ENCODE data around the gene NOX5. TPM values are rescaled to one million over a fixed set of nuclear protein-coding genes. Genes with fewer than 3 reads are reported as not detected.

Gene NOX5
- total RNA-seq, 1 donor from 2014 or later, result 0.55 TPM

DNA sequence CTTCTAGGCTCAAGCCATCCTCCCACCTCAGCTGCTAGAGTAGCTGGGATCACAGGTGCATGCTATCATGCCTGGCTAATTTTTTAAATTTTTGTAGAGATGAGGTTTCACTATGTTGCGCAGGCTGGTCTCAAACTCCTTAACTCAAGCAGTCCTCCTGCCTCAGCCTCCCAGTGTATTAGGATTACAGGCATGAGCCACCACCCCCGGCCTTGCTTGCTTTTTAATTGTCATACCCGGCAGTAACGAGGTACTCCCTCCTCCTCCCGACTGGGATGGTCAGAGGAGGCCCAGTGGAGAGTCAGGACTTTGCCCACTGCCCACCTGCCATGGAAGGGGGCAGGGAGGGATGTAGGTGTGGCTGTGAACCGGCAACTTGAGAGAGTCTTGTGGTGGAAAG lies 4.5 kb downstream of the NOX5 start:
- DNase-seq (ENCODE audit: low read depth), result no peak

DNA sequence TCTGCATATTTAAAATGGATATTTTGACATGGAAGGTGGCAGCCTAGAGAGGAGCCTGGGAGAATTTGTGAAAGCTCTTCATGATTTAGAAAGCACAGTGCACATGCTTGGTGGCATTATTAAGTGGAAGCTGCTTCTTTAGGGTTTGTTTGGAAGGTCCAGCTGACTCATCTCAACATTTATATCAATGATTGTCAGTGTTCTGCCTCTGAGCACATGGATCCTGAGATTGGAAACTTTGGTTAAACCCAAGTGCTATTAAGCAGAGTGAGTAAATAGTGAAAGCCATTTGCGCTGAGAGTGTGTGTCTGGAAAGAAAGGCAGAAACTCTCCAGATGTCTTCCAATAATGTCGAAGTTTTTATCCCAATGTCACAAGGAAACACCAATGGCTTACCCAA lies 7.4 kb downstream of the NOX5 start:
- peak; percentile 58 for DNase-seq (ENCODE audit: low read depth)

DNA sequence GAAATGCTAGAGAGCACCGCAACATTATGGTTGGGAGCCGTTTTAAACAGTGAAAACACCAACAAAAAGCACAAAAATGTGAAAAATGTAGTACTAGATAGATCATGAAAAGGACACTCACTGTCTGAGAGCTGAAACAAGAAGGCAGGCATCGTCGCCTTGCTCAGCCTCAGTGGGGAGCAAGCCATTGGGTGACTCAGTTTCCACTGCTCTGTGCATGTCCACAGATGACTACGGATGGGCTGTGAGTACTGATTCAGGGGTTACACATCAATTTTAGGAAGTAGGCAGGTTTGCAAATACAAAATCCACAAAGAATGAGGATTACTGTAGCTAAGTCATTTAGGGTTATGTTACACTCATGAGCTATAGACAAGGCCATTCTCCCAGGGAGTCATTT lies 10.8 kb downstream of the NOX5 start:
- DNase-seq (ENCODE audit: low read depth), result no peak

DNA sequence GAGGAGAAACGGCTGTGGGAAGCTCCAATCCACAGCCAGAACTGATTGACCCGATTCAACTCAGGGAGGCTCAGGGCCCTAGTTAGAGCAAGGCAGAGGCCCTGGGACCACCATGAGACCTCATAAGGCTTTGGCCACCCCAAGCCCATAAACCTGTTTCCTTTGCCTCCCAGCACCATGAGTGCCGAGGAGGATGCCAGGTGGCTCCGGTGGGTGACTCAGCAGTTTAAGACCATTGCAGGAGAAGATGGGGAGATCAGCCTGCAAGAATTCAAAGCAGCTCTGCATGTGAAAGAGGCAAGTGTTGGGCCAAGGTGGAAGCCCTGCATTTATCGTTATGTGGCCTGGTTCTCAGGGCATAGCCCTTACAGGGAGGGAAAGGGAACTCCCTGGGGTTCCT lies 11.9 kb downstream of the NOX5 start:
- DNase-seq (ENCODE audit: low read depth), result no peak

DNA sequence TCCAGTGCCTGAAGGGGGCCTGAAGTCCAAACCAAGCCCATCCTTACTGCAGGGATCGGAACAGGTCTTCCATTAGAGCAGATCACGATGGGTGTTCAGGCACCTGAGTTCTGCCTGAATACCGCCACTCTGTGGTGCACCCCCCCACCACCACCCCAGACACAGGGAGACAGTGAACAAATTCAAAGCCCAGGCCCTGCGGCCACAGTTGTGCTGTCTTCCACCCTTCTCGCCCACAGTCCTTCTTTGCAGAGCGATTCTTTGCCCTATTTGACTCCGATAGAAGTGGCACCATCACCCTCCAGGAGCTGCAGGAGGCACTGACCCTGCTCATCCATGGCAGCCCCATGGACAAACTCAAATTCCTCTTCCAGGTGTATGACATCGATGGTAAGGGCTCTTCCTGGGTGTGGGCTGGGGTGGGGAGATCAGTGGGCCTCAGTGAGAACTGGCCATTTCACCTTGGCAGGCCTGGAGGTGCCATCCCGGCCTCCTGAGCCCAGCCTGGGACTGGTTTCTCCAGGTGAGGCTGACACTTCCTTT lies 13.6 kb downstream of the NOX5 start:
- DNase-seq (ENCODE audit: low read depth), result no peak

DNA sequence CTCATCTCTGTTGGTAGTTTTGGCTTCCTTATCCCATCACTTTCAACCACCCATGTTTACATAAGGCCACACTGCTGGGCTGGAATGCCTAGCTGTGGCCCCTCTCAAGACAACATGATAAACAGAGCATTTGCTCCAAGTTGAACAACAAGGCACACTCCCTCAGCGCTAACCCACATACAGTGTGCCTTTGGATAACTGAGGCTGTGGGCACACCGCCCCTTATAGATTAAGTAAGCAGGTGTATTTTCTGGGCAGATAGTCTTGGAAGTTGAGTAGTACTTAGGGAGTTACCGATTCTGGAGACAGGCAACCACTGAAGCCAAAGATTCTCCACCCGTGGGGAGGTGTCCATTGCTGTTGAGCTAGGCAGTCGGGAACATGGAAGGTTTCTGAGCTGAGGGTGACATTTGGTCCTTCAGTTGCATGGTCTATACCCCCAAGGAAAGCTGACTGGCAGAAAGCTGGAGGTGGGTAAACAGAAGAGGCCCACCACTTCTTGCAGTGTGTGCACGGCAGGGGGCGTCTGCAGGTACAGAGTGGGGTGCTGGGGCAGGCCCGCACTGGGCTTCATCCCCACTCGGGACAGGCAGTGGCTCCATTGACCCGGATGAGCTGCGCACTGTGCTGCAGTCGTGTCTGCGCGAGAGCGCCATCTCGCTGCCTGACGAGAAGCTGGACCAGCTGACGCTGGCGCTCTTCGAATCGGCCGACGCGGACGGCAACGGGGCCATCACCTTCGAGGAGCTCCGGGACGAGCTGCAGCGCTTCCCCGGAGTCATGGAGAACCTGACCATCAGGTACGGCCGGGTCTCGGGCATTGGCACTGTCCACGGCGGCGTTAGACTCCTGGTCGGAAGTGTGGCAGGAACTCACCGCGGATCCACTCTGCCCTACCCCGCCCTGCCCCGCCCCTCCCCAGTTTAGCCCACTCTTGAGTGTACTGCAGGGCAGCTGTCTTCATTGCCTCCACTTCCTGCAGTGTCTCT lies 16.8 kb downstream of the NOX5 start:
- DNase-seq (ENCODE audit: low read depth), result peak; percentile 41

DNA sequence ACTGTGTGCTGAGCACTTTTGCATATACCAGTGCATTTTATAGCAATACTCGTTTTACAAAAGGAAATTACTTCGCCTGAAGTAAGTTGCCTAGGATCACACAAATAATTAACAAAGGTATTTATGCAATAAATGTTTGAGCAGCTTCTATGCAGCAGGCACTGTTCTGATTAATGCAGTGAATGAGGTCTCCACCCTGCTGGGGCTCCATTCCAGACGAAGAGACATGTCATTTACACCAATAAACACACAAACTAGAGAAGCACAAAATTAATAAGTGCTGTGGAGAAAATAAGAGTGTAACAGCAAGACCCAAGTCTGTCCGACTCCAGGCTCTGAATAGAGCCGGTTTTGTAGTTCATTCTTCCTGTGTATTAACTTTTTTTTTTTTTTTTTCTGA lies 17.5 kb downstream of the NOX5 start:
- DNase-seq (ENCODE audit: low read depth), result peak; percentile 74

DNA sequence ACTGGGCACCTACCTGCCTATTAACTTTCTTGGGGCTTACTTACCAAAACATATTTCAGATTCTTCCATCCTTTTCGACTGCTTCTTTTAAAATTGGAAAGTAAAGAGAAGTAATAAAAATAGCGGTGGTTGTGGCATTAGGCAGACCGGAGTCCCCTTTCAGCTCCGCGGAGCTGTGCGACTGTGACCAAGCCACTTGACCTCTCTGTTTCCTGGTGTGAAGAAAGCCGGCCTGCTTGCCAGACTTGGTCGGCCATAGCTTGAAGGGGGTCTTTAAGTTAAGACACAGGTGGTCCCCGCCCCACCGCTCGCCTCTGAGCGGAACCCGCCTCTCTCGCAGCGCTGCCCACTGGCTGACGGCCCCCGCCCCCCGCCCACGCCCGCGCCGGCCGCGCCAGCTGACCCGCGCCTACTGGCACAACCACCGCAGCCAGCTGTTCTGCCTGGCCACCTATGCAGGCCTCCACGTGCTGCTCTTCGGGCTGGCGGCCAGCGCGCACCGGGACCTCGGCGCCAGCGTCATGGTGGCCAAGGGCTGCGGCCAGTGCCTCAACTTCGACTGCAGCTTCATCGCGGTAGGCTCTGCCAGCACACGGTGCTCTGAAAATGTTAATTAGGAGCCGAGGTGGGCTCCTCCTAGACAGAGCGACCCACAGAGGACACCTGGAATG lies 18.3 kb downstream of the NOX5 start:
- DNase-seq (ENCODE audit: low read depth), result no peak

DNA sequence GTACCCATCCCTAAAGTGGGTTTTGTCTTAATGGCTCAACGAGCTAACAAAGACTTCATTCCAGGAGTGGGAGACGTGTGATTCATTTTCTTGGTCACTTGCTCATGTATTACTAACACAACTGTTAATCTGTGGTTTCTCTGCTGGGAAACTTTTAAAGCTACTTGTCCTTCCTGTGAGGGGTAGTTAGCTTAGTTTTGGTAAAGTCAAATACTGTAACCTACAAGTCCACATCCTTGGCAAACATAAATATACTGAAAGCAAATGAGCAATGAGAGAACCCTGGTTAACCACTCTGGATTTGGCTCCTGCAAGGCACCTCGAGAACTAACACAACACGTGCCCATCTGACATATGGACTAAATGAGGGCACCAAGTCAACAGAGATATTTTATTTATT lies 19.9 kb downstream of the NOX5 start:
- DNase-seq (ENCODE audit: low read depth), result peak; percentile 97

DNA sequence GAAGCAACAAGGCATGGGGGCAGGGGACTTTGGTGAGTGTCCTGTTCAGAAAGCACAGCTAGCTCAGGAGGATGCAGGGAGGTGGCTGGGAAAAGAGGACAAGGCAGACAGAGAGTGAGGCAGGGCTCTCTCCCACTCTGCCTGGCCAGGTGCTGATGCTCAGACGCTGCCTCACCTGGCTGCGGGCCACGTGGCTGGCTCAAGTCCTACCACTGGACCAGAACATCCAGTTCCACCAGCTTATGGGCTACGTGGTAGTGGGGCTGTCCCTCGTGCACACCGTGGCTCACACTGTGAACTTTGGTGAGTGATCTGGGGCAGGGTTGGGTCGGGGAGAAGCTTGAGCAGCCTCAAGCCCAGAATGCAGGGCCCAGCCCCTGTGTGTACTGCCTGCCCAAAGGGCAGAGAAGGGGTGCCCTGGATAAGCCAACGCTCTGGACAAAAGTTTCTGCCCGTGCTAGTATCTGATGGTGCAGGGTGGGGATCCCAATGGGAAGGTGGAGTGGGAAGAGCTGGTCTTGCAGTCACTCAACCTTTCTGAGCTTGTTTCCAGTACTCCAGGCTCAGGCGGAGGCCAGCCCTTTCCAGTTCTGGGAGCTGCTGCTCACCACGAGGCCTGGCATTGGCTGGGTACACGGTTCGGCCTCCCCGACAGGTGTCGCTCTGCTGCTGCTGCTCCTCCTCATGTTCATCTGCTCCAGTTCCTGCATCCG lies 20.9 kb downstream of the NOX5 start:
- DNase-seq (ENCODE audit: low read depth), result peak; percentile 22

DNA sequence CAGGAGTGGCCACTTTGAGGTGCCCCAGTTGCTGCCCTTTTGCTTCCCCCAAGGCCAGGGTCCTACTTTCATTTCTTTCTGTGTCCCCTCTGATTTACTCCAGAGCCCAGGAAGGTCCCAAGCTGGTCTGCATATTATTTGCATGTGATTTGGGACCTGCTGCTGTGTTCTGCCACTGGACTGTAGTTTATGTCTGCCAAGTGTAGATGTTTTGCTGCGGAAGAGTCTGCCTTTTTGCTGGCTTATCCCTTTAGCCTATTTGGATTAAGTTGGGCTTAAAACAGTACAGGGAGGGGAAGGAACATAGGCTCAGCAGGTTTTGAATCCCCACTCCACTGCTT lies 21.4 kb downstream of the NOX5 start:
- DNase-seq (ENCODE audit: low read depth), result no peak

DNA sequence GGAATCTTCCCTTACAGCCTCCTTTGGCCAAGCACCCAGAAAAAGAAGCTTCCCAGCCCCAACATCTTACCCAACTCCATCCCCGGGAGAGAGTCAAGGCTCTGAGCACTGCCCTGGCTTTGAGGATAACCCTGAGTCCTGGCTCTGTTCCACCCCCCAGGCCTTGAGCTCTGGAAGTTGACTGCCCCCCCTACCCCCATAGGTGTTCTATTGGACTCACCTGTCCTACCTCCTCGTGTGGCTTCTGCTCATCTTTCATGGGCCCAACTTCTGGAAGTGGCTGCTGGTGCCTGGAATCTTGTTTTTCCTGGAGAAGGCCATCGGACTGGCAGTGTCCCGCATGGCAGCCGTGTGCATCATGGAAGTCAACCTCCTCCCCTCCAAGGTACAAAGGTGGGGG lies 22.3 kb downstream of the NOX5 start:
- DNase-seq (ENCODE audit: low read depth), result no peak

DNA sequence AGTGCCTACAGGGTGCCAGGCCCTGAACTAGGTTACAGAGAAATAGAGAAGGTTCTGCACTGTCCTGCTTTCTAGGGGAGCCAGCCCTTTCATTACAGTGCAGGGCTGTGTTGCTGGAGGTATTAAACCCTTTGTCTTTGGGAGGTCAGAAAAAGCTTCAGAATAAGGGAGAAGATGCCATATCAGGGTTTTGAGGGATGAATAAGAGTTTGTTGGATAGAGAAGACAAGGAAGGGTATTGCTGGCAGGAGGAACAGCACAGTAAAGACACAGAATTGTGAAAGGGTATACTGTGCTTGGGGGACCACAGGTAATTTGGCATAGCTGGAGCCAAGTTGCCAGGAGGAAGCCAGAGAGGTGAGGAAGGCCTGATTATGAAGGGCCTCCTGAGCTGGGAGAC lies 23.0 kb downstream of the NOX5 start:
- DNase-seq (ENCODE audit: low read depth), result no peak

DNA sequence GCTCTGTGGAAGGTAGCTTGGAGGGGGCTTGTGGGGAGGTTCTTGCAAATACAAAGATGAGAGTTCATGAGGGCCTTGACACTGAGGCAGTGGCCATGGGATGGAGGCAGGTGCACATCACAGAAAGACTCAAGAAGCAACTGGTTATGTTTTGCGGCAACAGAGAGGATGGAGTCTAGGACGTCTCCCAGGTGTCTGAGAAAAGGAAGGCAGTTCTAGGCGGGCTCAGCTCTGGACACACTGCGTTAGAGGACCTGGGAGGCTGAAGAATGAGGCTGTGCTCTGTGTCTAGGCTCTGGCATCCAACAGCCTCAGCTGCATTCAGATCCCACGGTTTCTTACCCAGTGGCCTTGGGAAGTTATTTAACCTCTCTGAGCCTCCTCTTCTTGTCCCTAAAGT lies 23.5 kb downstream of the NOX5 start:
- no peak for DNase-seq (ENCODE audit: low read depth)

DNA sequence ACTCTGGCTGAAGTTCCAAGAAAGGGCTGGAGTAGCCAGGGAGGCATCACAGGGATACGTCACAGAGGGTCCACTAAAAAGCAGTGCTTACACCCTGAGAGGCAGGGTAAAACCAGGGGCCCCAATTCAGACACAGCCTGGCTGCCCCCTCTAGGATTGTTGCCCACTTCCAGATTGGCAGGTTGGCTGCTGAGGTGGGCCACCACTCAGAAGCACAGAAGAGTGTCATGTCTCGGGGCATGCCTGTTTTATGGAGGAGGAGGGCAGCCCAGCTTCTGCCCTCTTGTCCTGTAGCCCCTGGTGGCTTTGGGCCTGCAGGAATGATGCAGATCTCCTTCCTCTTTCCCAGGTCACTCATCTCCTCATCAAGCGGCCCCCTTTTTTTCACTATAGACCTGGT lies 24.0 kb downstream of the NOX5 start:
- DNase-seq (ENCODE audit: low read depth), result no peak

DNA sequence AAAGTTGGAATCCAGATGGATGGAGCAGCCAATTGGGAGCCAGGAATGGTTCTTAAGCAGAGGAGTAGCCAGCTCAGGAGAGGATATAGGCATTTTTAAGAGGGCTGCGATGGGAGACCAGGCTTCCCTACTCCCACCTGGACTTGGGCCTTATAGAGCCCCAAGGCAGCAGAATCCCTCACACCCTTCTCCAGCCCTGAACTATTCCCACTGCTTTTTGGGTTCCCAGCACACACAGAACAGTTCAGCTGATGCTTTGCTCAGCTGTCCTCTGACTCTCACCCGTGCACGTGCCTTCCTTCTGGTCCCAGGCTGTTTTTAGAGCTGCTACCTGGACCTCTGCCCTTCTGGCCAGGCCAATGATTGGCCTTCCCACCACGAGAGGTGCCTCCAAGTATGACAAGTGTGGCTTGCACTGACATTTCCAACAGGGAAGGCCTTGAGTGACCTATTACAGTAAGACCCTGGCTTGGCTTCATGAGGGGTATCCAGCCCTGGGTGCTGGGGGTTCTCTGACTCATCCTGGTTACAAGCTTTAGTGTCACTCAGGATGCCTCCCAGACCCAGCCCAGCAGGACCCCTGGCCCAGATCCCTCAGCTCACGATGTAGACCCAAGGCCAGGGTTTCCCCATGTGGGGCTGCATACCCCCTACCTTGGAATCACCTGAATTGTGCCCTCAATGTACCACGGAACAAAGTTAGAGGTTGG lies 25.2 kb downstream of the NOX5 start:
- DNase-seq (ENCODE audit: low read depth), result no peak

DNA sequence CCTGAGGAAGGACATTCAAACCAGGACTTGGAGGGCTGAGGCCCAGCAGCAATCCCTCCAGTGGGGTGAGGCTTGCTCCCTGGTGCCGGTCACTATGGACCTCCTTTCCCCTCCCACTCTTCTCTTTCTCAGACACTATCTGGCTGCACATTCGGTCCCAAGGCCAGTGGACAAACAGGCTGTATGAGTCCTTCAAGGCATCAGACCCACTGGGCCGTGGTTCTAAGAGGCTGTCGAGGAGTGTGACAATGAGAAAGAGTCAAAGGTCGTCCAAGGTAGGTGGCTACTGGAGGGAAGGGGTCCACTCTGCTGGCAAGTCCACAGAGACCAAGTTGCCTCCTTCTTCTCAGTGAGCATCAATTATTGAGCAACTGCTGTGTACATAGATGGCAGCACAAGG lies 28.0 kb downstream of the NOX5 start:
- DNase-seq (ENCODE audit: low read depth), result no peak

DNA sequence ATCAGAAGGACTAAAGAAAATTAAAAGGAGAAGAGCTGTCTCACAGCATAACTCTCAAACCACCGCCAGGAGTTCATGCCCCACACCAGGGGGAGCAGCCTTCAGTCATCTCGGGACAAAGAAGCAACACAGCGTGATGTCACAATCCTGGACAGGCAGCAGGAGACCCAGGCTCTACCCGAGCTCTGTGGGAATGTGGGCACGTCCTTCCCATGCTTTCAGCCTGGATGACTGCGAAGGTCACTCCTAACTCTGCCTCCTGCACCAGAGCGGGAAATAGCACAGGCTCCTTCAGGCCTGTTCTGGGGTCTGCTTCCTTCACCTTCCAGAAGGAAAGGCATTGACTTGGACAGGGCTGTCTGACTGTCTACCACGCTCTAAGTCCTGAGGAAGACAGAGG lies 31.3 kb downstream of the NOX5 start:
- peak; percentile 36 for DNase-seq (ENCODE audit: low read depth)

DNA sequence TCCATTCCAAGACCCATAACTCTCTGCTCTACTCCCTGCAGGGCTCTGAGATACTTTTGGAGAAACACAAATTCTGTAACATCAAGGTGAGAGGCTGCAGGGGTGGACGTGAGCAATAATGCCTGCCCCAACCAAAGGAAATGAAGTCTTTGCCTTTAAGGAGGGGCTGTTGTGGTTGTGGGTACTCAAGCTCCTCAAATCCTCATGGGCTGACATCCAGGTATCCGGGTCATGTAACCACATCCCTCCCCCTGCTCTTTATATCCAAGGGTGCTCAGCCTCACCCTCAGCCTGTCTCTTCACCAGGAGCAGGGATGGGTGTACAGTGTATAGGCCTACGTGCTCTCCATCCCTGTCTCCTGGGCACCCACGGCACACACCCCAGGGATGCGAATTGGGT lies 32.3 kb downstream of the NOX5 start:
- DNase-seq (ENCODE audit: low read depth), result no peak

DNA sequence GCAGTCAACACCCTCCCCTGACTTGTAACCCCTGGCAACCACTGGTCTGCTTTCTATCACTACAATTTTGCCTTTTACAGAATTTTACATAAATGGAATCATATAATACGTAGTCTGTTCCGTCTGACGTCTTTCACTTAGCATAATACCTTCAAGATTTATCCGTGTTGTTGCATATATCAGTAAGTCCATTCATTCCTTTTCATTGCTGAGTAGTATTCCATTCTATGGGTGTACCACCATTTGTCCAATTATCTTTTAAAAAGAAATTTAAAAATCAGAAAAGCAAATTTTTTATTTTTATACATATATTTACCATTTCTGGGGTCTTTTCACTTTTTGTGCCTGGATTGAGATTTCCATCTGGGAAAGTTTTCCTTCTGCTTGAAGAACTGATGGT lies 35.5 kb downstream of the NOX5 start:
- no peak for DNase-seq (ENCODE audit: low read depth)

DNA sequence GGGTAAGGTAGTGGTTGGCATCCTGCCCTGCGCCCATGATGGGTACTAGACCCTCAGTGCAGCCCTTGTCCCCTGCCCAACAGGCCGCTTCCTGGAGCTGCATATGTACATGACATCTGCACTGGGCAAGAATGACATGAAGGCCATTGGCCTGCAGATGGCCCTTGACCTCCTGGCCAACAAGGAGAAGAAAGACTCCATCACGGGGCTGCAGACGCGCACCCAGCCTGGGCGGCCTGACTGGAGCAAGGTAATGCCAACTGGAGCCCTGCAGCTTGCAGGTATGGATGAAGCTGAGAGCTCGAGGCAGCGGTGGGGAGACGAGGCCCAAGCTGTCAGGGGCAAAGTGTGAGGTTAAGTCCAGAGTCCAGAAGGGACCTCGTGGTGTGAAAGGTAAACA lies 40.8 kb downstream of the NOX5 start:
- no peak for DNase-seq (ENCODE audit: low read depth)

DNA sequence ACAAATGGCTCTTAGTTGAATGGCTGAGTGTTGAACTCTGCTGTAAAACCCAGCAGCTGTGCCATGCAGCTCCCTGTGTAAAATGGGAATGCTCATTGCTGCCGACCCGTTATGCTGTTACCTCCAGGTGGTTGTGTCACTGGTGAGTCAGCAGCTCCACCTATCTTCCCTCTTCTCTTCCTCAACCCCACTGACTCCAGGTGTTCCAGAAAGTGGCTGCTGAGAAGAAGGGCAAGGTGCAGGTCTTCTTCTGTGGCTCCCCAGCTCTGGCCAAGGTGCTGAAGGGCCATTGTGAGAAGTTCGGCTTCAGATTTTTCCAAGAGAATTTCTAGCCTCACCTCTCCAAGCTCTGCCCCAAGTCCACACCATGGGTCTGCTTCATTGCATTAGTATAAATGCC lies 41.9 kb downstream of the NOX5 start:
- DNase-seq (ENCODE audit: low read depth), result no peak
